ENCODE data around the gene LRRC3C.

DNA sequence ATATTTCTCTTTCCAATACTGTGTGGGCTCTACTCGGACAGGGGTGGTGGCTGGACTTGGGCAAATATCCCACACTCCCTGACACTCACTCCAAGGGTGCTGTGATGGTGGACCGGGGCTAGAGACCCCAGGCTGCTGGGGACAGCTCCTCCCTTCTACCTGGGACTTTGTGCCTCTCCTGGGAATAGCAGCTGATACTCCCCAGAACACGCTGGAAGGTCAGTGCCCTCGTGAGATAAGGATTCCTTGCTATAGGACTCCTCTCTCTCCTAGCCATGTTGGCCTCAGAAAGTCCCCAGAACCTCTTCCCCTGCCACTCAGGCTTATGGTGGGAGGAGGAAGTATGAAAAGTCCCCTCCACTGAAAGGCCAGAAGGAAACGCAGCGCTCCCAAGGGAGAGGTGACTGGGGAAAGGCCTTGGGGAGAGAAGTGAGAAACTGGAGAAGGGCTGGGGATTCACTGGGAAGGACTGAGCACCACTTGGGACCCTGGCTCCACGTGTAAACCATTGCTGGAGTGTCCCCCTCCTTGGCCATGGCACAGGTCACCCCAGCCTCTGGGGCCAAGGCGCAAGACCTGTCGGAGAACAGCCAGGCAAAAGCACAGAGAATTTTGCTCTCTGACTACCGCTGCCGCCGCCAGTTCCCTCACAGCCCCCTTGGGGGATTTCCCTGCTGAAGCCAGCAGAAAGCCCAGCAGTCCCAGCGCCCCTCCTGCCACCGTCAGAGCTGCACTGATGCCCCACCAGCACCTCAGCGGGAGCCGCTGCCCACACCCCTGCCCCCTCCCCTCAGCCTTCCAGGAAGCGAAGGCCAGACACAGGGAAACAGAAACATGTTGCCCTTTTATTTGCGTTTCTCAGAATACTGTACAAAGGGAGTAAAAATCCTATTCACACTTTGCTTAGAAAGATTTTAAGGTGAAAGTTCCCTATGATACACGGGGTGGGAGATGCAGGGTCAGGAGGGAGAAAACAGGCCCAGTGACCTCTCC is 7.0 kb upstream of the LRRC3C start:
- TF ChIP-seq YY1 (IDR thresholded peaks at IDR 0.05; ENCODE audit: low read depth): no peak
- TF ChIP-seq CEBPB (IDR thresholded peaks at IDR 0.05): no peak
- TF ChIP-seq, protein P1, sequence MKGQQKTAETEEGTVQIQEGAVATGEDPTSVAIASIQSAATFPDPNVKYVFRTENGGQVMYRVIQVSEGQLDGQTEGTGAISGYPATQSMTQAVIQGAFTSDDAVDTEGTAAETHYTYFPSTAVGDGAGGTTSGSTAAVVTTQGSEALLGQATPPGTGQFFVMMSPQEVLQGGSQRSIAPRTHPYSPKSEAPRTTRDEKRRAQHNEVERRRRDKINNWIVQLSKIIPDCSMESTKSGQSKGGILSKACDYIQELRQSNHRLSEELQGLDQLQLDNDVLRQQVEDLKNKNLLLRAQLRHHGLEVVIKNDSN (IDR thresholded peaks at IDR 0.05): no peak
- TF ChIP-seq CREB1 (IDR thresholded peaks at IDR 0.05; ENCODE audit: low read depth): no peak
- TF ChIP-seq TCF12 (IDR thresholded peaks at IDR 0.05; ENCODE audit: low read depth): no peak
- TF ChIP-seq, protein P2, sequence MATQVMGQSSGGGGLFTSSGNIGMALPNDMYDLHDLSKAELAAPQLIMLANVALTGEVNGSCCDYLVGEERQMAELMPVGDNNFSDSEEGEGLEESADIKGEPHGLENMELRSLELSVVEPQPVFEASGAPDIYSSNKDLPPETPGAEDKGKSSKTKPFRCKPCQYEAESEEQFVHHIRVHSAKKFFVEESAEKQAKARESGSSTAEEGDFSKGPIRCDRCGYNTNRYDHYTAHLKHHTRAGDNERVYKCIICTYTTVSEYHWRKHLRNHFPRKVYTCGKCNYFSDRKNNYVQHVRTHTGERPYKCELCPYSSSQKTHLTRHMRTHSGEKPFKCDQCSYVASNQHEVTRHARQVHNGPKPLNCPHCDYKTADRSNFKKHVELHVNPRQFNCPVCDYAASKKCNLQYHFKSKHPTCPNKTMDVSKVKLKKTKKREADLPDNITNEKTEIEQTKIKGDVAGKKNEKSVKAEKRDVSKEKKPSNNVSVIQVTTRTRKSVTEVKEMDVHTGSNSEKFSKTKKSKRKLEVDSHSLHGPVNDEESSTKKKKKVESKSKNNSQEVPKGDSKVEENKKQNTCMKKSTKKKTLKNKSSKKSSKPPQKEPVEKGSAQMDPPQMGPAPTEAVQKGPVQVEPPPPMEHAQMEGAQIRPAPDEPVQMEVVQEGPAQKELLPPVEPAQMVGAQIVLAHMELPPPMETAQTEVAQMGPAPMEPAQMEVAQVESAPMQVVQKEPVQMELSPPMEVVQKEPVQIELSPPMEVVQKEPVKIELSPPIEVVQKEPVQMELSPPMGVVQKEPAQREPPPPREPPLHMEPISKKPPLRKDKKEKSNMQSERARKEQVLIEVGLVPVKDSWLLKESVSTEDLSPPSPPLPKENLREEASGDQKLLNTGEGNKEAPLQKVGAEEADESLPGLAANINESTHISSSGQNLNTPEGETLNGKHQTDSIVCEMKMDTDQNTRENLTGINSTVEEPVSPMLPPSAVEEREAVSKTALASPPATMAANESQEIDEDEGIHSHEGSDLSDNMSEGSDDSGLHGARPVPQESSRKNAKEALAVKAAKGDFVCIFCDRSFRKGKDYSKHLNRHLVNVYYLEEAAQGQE (IDR thresholded peaks at IDR 0.05; ENCODE audit: low read depth): no peak
- TF ChIP-seq RAD21 (IDR thresholded peaks at IDR 0.05; ENCODE audit: low read depth): no peak
- no peak for TF ChIP-seq FOXM1 (IDR thresholded peaks at IDR 0.05; ENCODE audit: borderline replicate concordance, low read depth)
- no peak for TF ChIP-seq TAF1 (IDR thresholded peaks at IDR 0.05; ENCODE audit: low read depth)
- TF ChIP-seq, protein P3, sequence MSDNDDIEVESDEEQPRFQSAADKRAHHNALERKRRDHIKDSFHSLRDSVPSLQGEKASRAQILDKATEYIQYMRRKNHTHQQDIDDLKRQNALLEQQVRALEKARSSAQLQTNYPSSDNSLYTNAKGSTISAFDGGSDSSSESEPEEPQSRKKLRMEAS (IDR thresholded peaks at IDR 0.05): no peak
- no peak for TF ChIP-seq TEAD4 (IDR thresholded peaks at IDR 0.05)
- no peak for TF ChIP-seq ZBTB7A (IDR thresholded peaks at IDR 0.05; ENCODE audit: low read depth)
- TF ChIP-seq EP300 (IDR thresholded peaks at IDR 0.05; ENCODE audit: borderline replicate concordance): no peak
